HPDE6-E6E7 (cell line): ENCODE measurements around the gene PUSL1.

Experiments used
- DNase-seq: peaks from one replicate; pipeline ENCODE4 v3.0.0; 2011; ENCODE audit warnings: missing footprints; ENCODE audit errors: extremely low spot score

The PUSL1 gene

DNA sequence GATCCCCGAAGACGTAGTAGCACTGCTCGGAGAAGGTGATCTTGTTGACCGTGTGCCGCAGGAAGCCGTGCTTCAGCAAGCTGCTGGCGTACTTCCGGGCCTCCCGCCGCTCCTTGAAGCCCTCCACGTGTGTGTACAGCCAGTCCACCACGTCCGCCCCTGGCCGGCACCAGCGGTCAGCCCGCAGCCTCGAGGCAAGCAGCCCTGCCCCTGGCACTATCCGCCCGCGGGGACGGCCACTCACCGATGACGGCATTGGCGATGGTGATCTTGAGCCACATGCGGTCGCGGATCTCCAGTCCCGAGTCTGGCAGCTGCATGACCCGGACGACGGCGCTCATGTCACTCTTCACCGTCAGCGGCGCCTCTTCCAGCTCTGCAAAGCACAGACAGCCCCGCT lies 29.9 kb downstream of the PUSL1 start:
- DNase-seq, result no peak

DNA sequence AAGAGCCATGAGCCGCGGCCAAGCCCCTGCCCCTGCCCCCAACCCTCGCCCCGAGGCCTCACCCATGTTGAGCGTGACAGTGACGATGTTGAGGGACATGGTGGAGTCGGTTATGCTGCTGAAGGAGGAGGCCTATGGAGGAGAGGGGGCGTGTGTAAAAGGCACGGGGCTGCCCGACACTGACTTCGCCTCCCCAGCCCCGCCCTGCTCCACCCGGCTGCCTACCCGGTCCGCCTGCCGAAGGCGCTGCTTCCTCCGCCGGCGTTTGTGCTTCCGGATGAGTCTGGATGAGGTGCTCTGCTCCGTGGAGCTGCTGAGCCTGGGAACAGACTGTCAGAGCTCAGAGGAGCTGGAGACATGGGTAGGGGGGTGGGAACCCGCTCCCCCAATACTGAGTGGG lies 31.8 kb downstream of the PUSL1 start:
- DNase-seq, result no peak

GRCh38 chr1:1340791-1341548 lies 32.6 kb downstream of the PUSL1 start:
- no peak for DNase-seq

DNA sequence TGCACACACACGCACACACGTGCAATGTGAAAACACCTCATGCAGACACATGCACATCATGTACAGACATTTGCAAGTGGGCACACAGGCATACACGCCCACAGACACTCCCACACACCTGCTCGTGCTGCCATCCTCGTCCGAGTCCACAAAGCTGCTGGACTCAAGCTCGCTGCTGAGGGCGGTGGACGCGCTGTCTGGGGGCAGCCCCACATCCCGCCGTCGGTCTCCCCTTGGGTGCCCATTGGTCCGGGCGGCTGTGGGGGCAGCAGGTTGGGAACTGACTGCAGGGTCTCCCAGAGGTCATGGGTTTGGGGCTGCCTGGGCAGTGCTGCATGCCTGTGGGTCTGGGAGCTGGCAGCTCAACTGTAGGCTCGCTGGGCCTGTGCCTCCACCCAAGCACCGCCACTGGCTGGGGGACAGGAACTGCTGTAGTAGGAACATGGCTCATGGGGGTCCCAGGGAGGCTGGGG lies 33.2 kb downstream of the PUSL1 start:
- DNase-seq, result no peak

GRCh38 chr1:1342061-1342562 lies 33.7 kb downstream of the PUSL1 start:
- DNase-seq, result no peak

- no peak for DNase-seq
Observed at GRCh38 chr1:1342584-1343115, 34.3 kb downstream of the PUSL1 start.

GRCh38 chr1:1343811-1344421 lies 35.5 kb downstream of the PUSL1 start:
- no peak for DNase-seq

GRCh38 chr1:1344655-1345361 lies 36.4 kb downstream of the PUSL1 start:
- DNase-seq, result peak; percentile 99

GRCh38 chr1:1345384-1345783 lies 37.0 kb downstream of the PUSL1 start:
- DNase-seq, result no peak

DNA sequence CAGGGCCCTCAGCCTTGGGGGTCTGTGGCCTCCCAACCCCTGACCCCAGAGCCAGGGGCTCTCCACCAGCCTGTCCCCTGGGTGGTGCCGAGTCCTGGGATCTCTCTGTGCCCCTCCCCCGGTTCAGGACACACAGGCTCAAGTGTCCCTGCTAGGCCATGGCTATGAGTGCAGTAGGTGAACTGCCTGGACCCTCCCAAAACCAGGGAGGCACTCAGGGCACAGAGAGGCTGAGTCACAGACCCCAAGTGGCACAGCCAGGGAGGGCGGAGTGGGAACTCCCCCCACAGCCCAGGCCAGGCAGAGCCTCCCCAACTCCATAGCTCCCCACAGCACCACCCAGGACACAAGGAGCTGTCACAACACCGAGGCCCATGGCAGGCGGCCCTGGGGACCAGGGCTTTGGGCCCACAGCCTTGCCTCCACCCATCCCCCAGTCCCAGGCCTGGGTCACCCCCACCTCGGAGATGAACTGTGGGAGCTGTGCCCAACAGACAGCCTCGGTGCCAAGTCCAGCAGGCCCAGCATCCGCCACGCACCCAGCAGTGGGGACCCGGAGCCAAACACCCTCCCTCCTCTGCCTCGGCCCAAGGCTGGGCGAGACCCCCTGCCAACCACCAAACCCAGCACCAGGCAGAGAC lies 37.6 kb downstream of the PUSL1 start:
- no peak for DNase-seq

GRCh38 chr1:1346501-1346890 lies 38.1 kb downstream of the PUSL1 start:
- DNase-seq, result no peak

- no peak for DNase-seq
Observed at GRCh38 chr1:1347026-1347595, 38.7 kb downstream of the PUSL1 start.

DNA sequence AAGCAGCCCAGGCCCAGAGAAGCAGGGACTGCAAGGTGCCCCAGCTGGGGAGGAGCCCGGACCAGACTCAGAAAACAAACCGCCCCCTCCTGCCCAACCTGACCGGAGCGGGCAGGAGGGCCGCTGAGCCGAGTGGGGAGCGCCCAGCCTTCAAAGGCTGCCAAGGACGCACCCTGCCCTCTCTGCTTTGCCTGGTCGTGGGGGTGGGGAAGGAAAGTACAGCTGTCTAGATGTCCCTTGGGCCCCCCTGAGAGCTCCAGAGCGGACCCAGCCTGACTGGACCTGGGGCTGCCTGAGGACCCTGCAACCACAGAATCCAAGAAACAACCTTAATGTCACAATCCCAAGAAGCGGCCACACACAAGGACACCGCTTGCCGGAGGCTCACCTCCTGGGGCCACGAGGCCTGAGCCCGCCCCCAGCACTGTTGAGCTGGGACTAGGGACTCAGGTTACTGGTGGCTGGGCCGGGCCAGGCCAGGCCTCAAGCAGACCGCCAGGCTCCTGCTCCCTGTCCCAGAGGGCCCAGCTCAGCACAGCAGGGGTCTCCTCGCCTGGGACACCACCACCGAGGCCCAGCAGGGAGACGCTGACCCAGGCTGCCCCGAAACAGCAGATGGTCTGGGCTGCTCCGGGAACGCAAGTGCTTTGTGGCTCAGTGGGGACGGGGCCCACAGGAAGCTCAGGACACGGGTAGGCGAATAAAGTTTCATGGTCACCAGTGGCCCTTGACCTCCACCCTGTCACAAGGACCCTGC lies 39.4 kb downstream of the PUSL1 start:
- DNase-seq, result no peak

DNA sequence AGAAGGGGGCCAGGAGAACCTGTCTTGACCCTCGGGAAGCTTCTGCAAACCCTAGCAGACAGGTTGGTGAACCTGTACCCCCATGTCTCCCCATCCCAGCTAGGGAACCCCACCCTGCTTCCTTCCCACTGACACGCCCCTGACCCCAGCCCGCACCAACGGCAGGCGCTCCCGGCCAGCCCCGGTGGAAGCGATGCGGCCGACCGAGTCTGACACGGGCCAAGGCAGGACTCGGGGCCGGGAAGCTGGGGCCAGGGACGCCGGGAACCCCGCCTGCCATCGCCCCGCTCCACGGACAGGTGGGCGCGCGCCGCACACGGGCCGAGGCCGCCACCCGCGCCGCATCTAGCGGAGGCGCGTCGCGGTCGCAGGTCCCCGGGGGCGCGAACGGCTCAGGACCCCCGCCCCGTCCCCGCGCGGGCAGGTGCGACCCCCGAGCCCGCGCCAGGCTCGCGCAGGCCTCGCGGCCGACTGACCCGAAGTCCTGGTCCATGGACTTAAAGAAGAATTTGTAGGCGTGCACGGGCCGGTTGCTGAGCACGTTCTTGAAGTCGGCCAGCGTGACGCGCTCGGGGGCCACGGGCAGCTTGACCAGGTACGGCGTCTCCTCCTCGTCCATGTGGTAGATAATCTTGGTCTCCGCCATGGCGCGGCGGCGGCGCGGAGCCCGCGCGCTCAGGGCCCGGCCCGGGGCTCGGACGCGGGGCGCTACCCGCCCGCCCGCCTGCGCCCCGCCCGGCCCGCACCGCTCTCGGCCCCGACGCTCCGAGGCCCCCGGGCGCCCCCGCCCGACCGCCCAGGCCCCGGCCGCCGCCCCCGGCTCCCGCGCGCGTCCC lies 40.2 kb downstream of the PUSL1 start:
- DNase-seq, result no peak

DNA sequence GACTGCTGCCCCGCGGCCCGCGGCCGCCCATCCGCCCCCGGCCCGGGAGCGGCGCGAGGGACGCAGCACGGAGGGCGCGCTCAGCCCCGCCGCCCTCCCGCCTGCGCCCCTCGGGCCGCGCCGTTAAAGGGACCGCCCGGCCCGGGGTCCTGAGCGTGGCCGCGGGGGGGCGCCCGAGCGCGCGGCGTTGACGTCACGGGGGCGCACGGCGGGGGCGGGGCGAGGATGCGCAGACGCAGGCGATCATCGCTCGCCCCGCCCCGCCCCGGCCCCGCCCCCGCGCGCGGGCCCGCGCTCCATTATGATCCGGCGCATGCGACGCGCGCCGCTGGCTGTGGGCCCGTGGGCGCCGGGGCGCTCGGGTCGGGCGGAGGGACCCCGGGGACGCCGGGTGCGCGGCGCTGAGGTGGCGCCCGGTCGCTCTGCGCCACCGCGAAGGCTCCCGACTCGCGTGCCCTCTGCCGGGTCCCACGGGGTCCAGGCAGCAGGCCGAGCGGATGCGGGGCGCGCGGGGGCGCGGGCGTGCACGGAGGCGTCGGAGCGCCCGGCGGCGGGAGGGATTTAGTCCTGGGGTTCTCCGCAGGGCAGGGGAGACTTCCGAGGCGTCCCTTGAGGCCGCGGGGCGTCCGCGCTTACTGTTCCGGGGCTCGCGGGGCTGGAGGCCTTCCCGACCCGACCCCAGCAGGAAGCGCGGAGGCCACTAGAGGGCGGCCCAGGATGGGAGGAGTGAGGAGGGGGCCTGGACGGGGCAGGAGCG lies 41.0 kb downstream of the PUSL1 start, which contains the start of gene DVL1:
DVL1 (minus strand) TSS at position 163 of the 757 bp plus-strand sequence. CDS start 353 bp downstream, outside the sequence.
- DNase-seq, result no peak

DNA sequence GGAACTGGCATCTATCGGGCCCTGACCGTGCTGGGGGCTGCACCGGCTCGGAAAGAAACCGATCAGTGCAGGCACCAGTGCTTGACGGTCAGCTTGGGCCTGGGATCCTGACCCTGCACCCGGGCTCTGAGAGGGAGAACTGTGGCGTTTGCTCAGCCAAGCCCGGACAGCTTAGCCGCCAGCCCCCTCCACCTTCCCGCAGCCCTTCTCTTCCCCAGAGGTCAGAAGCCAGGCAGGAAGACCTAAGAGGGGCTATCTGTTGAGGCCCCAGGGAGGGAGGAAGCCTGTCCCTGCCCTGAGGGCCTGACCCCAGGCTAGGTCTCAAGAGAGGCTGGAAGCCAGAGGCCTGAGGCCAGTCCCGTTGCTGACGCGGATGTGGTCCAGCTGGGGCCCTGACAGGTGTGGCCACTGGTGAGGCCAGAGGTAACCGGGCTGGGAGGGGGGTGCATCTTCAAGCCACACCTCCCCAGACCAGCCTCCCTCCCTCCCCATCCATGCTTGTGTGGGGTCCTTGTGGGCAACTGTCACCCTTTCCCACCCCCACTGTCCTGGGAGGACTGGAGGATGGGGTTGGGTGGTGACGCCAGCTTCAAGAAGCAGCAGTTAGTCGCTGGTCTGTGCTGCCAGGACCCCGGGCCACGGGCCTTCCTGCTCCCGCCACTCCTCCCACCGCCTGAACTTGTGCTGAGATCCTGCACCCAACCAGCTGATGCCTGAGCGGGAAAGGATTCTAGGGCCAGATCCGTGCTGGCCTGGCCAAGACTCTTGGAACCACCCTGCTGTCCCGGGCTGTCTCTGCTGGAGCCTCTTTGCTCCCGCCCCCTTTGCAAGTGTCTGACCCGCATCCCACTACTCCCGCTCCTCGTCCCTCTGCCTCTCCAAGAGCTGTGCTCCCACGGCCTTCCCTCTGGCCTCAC lies 43.4 kb downstream of the PUSL1 start:
- no peak for DNase-seq

DNA sequence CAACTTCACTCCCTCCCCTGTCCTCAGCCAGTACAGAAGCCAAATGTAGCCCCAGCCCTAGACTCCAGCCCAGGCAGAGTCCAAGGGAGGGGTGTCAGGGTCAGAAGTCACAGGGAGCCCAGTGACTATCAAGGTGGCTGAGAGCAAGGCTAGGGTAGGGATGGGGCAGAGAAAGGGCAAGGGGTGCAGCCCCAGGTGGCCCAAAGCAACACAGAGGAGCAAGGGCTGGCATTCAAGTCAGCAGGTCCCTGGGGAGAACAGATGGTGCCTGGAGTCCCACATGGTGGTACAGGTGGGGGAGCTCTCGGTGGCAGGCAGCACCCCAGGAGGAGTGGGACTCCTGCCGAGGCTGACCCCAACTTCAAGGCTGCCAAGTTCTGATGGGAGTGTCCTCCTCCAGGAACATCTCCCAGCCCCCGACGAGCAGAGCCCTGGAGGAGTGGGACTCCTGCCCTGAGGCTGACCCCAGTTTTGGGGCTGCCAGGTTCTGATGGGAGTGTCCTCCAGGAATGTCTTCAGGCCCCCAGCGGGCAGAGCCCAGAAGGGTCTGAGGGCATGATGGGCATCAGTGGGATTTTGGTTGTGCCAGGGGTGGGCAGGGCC lies 44.5 kb downstream of the PUSL1 start:
- no peak for DNase-seq
